ENCODE results near the gene MAP3K20.

Gene MAP3K20

GRCh38 chr2:173075781-173076580 lies at the start of gene MAP3K20:
Gene MAP3K20 (plus strand): TSS chr2:173075846. CDS start chr2:173091032, 15,186 bp downstream.
- DNase-seq (ENCODE audit: low read depth in 2 of 2) = peak; percentile 66 to 80
- H3K4me3 ChIP-seq (replicated peaks in 1 of 2; ENCODE audit: low read depth in 2 of 2, low read length in 2 of 2) = peak within 1 kb of the TSS; percentile 62 to 64
- peak; percentile 43 for TF ChIP-seq CTCF (IDR thresholded peaks at IDR 0.05; ENCODE audit: low read depth, low read length)

DNA sequence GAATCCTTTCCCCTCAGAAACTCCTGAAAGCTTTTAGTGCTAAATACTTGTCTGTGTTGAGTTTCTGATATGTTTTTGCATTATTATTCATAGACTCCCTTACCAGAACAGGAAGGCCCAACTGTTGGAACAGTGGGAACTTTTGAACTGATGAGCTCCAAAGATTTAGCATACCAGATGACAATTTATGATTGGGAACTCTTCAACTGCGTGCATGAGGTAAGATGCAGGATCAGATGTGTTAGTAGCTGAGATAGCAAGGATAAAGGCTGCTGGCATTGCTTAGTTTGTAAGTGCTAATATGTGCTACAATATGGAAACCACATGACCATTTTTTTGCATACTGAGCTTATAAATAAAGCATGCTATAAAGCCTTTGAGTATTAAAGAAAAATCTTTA lies 49.2 kb upstream of the MAP3K20 start:
- no peak for TF ChIP-seq CTCF (IDR thresholded peaks at IDR 0.05; ENCODE audit: low read depth, low read length)
- H3K4me3 ChIP-seq (replicated peaks in 1 of 2; ENCODE audit: low read depth in 2 of 2, low read length in 2 of 2) = no peak overlapping the region
- DNase-seq (ENCODE audit: low read depth in 2 of 2) = no peak

DNA sequence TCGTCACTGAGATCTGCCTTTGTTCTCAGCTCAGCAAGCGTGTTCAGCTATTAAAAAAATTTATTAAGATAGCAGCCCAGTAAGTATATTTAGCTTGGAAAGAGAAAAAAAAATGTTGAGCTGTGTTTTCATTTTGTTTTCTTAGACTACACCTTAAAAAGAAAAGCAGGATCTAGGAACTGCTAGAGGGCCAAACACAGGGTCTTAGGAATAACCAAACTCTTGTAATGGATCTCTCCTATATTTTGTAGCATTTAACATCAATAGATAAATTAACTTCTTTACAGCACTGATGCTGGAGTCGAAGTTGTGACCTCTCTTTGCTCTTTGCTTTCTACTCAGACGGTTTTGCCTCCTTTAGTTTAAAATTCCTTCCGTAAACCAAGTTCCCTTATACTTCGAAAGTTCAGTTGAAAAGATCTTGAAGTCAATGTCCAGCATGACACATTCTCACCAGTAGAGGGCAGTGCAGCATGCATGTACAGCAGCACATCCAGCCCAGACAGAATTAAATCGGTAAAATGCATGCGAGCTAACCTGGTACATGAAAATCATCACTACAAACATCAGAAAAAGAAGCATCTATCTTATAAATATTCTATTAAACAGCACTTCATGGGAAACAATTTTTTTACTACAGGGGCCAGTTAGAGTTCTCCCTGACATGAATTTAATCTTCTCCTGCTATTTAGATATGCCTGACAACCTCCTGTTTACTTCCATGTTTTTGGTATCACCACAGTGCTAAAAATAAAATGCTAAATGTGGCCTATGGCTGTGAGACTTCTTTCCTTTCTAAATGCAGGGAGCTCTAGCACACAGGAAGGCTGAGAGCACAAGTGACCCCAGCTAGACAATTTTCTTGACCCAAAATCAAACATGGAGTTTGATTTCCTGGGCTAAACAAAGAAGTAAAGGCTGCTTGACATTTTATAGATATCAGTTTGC lies 48.2 kb upstream of the MAP3K20 start:
- H3K4me3 ChIP-seq (replicated peaks in 1 of 2; ENCODE audit: low read depth in 2 of 2, low read length in 2 of 2) = no peak overlapping the region
- peak; percentile 84 for TF ChIP-seq CTCF (IDR thresholded peaks at IDR 0.05; ENCODE audit: low read depth, low read length)
- peak; percentile 94 to 96 for DNase-seq (ENCODE audit: low read depth in 2 of 2)

- no peak overlapping the region for H3K4me3 ChIP-seq (replicated peaks in 1 of 2; ENCODE audit: low read depth in 2 of 2, low read length in 2 of 2)
- DNase-seq (ENCODE audit: low read depth in 2 of 2) = no peak
- no peak for TF ChIP-seq CTCF (IDR thresholded peaks at IDR 0.05; ENCODE audit: low read depth, low read length)
Observed at GRCh38 chr2:173028141-173028540, 47.5 kb upstream of the MAP3K20 start.

DNA sequence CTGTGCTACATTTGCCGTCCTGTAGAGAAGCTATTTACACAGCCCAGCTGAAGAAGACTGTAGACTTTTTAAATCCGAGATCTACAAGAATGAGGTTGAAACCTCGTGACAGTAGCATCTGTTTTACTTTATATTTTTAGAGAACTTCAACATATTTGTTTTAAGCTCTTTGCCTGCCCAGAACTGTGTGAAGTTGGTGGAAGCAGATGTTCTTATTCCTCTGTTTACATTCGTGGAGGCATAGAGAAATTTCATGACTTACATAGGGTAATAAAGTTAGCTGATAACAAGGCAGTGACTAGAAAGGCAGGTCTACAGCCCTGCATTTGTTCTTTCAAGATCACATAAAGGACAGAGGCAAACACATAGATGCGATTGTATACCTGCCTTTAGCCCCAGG lies 47.0 kb upstream of the MAP3K20 start:
- no peak for DNase-seq (ENCODE audit: low read depth in 2 of 2)
- no peak for TF ChIP-seq CTCF (IDR thresholded peaks at IDR 0.05; ENCODE audit: low read depth, low read length)

GRCh38 chr2:173030561-173031490 lies 44.8 kb upstream of the MAP3K20 start:
- no peak for TF ChIP-seq CTCF (IDR thresholded peaks at IDR 0.05; ENCODE audit: low read depth, low read length)
- no peak overlapping the region for H3K4me3 ChIP-seq (replicated peaks in 1 of 2; ENCODE audit: low read depth in 2 of 2, low read length in 2 of 2)
- no peak for DNase-seq (ENCODE audit: low read depth in 2 of 2)

More for the DNA sequence above, 47.0 kb upstream of the MAP3K20 start:
- H3K4me3 ChIP-seq (replicated peaks in 1 of 2; ENCODE audit: low read depth in 2 of 2, low read length in 2 of 2) = no peak overlapping the region

All from cardiac fibroblast (primary cell).